Fibroblast of lung (primary cell): ENCODE data around the gene AFAP1. TPM values are rescaled to one million over a fixed set of nuclear protein-coding genes. Genes with fewer than 3 reads are reported as not detected.
A peak's percentile ranks its signal among the peaks of the same experiment; 100 is the strongest.

Experiments
- DNase-seq, 2 donors: peaks; one replicate each; pipeline versions ENCODE4 v3.0.0 to v3.0.0-alpha.2; 2010; ENCODE audit warnings: low read depth in 2 of 2
- H2AFZ ChIP-seq: 2 replicates; pipeline ENCODE4 v1.5.1; 2012; ENCODE audit warnings: low read length, control low read depth, inconsistent platforms
- H3K27ac ChIP-seq: 2 replicates; pipeline ENCODE4 v1.5.1; 2011; ENCODE audit warnings: low read length, control low read depth; ENCODE audit not compliant: insufficient read depth
- H3K27me3 ChIP-seq: 2 replicates; pipeline ENCODE4 v1.5.1; 2011; ENCODE audit warnings: mild to moderate bottlenecking, low read length; ENCODE audit not compliant: control insufficient read depth, insufficient read depth
- H3K36me3 ChIP-seq: 2 replicates; pipeline ENCODE4 v1.5.1; 2011; ENCODE audit warnings: low read length; ENCODE audit not compliant: control insufficient read depth, insufficient read depth
- H3K4me1 ChIP-seq: 2 replicates; pipeline ENCODE4 v1.5.1; 2011; ENCODE audit warnings: low read length; ENCODE audit not compliant: control insufficient read depth, insufficient read depth; ENCODE audit errors: extremely low read depth
- H3K4me2 ChIP-seq: 2 replicates; pipeline ENCODE4 v1.5.1; 2011; ENCODE audit warnings: low read length, control low read depth; ENCODE audit not compliant: insufficient read depth; ENCODE audit errors: extremely low read depth
- H3K4me3 ChIP-seq, 4 experiments: fragments of 200-600 bp in 1 of 4; sonication (generic) in 1 of 4; replicated peaks in 1 of 4; 2 replicates each; pipeline ENCODE4 v1.5.1; 2011 to 2016; ENCODE audit warnings: low read length in 4 of 4, low read depth in 3 of 4, mild to moderate bottlenecking in 3 of 4, control low read depth in 2 of 4, inconsistent platforms in 1 of 4, mixed read lengths in 1 of 4; ENCODE audit not compliant: insufficient read depth in 1 of 4; ENCODE audit errors: control extremely low read depth in 1 of 4
- H3K79me2 ChIP-seq: 2 replicates; pipeline ENCODE4 v1.5.1; 2012; ENCODE audit warnings: mild to moderate bottlenecking, low read length, inconsistent platforms; ENCODE audit not compliant: control insufficient read depth, insufficient read depth
- H3K9ac ChIP-seq: 2 replicates; pipeline ENCODE4 v1.5.1; 2011; ENCODE audit warnings: mild to moderate bottlenecking, low read length, control low read depth; ENCODE audit not compliant: insufficient read depth
- H3K9me3 ChIP-seq: 2 replicates; pipeline ENCODE4 v1.5.1; 2012; ENCODE audit warnings: low read depth, low read length; ENCODE audit not compliant: control insufficient read depth, insufficient read depth
- H4K20me1 ChIP-seq: 2 replicates; pipeline ENCODE4 v1.5.1; 2011; ENCODE audit warnings: low read length; ENCODE audit not compliant: control insufficient read depth, insufficient read depth; ENCODE audit errors: extremely low read depth
- CTCF ChIP-seq, 2 donors: IDR thresholded peaks in 1 of 2; conservative IDR thresholded peaks in 1 of 2; 1 replicate in 1 of 2; 2 replicates in 1 of 2; pipeline ENCODE4 v1.5.1; 2011 to 2012; ENCODE audit warnings: low read length in 2 of 2, control low read depth in 1 of 2, inconsistent platforms in 1 of 2, low read depth in 1 of 2, mild to moderate bottlenecking in 1 of 2
- EZH2 ChIP-seq: IDR thresholded peaks from 2 replicates; pipeline ENCODE4 v1.5.1; 2012; ENCODE audit warnings: low read length, control low read depth, mild to moderate bottlenecking; ENCODE audit errors: missing control alignments
- polyA plus RNA-seq, 2 donors: library from polyadenylated mRNA; depleted of rRNA in 1 of 2; stranded (reverse) in 1 of 2; unstranded in 1 of 2; fragments of >200 nt; gene quantifications; 2 replicates each; pipeline ENCODE4 v1.2.1, GENCODE V29; 2011 to 2012; ENCODE audit warnings: missing spikeins in 1 of 2
- total RNA-seq: library from RNA; depleted of rRNA; stranded (reverse); fragments of >200 nt; gene quantifications from 2 replicates; pipeline ENCODE4 v1.2.1, GENCODE V29; 2014

Gene AFAP1
- total and polyA plus RNA-seq, 2 donors (not counting 1 experiment from before 2014, with no cell fraction given) = 21.8 to 30.1 TPM

DNA sequence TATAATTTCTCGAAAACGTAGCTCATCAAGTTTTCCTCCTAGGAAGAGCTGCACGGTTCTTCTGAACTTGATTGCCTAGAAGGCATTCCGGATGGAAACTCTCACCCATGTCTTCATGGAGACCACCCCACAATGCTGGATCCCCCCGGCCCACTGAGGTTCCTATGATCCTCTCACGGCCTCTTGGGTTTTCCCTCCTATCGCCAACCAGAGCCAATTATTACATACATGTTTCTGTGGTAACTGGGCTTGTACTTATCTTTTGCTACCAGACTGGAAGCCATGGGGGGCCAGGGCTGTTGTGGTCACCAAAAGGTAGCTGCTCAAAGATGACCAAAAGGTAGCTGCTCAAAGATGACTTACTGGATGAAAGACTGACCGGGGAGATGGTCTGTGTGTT, 131.5 kb downstream of the AFAP1 start:
- Histone ChIP-seq H3K36me3 (peaks cover 8% of the 10 kb centered on the region), H3K9me3 (no peaks in the 10 kb centered on the region), H3K79me2 (peaks cover 3% of the 10 kb centered on the region), H3K4me1 (peaks cover 31% of the 10 kb centered on the region), H3K9ac (no peak overlapping the region), H3K27ac (no peak overlapping the region), H3K4me3 (no peak overlapping the region), H3K27me3 (no peaks in the 10 kb centered on the region), H3K4me2 (no peak overlapping the region), H2AFZ (no peak overlapping the region), H4K20me1 (no peaks in the 10 kb centered on the region)
- DNase-seq = no peak
- TF ChIP-seq EZH2 (no peak), CTCF (conservative IDR thresholded peaks at IDR 0.05 in 1 of 2, IDR thresholded peaks at IDR 0.05 in 1 of 2; ENCODE audit: low read depth in 1 of 2, low read length in 2 of 2) (no peak)

DNA sequence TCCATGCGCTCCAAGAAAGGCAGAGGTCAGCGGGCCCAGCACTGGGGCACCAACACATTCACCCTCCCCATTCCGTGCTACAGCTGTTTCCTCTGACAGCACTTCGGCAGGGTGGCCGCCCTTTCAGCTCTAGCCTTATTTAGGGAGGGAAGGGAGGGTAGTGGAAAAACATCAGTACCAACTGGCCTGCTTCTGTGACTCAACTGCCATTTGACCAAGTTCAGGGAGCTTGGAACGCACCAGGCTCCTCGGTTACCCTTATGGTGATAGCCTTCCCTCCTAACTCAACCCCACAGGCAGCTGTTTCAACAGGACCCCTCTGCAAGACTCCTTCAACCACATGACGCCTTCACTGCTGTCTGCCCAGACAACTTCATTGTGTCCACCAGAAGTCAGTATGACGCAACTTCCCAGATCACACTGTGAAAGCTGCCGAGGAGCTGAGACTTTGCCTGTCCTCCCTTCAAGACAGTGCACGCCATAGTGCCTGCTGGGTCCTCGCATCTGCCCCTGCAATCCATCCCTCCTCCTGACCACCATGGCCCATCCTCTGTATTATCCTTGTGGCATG, 132.2 kb downstream of the AFAP1 start:
- Histone ChIP-seq H3K27me3 (no peaks in the 10 kb centered on the region), H3K27ac (peak overlapping the region; percentile 68), H3K4me3 (no peak overlapping the region), H2AFZ (no peak overlapping the region), H3K4me2 (no peak overlapping the region), H3K9me3 (no peaks in the 10 kb centered on the region), H3K4me1 (peaks cover 31% of the 10 kb centered on the region), H3K36me3 (peaks cover 8% of the 10 kb centered on the region), H4K20me1 (no peaks in the 10 kb centered on the region), H3K79me2 (peaks cover 3% of the 10 kb centered on the region), H3K9ac (no peak overlapping the region)
- TF ChIP-seq CTCF (conservative IDR thresholded peaks at IDR 0.05 in 1 of 2, IDR thresholded peaks at IDR 0.05 in 1 of 2; ENCODE audit: low read depth in 1 of 2, low read length in 2 of 2) (no peak), EZH2 (no peak)
- DNase-seq = peak in 1 of 2 donors; percentile 71

GRCh38 chr4:7806338-7807090, 133.1 kb downstream of the AFAP1 start:
- H4K20me1 ChIP-seq = no peaks in the 10 kb centered on the region
- H3K79me2 ChIP-seq = peaks cover 3% of the 10 kb centered on the region
- H3K9me3 ChIP-seq = no peaks in the 10 kb centered on the region
- H3K4me2 ChIP-seq = peak overlapping the region; percentile 36
- peaks cover 29% of the 10 kb centered on the region for H3K4me1 ChIP-seq
- DNase-seq = peak; percentile 79 to 93
- no peak for TF ChIP-seq CTCF (conservative IDR thresholded peaks at IDR 0.05 in 1 of 2, IDR thresholded peaks at IDR 0.05 in 1 of 2; ENCODE audit: low read depth in 1 of 2, low read length in 2 of 2)
- TF ChIP-seq EZH2 = no peak
- H3K4me3 ChIP-seq = no peak overlapping the region
- H3K27me3 ChIP-seq = no peaks in the 10 kb centered on the region
- H3K27ac ChIP-seq = peak overlapping the region; percentile 68
- H3K9ac ChIP-seq = peak overlapping the region; percentile 26
- no peak overlapping the region for H2AFZ ChIP-seq
- peaks cover 8% of the 10 kb centered on the region for H3K36me3 ChIP-seq
